ENCODE measurements around the gene ANXA11. TPM values are rescaled to one million over a fixed set of nuclear protein-coding genes. Genes with fewer than 3 reads are reported as not detected.
A peak's percentile ranks its signal among the peaks of the same experiment; 100 is the strongest.

Gene ANXA11
- total RNA-seq, 1 experiment from 2014 or later = 68.1 TPM

DNA sequence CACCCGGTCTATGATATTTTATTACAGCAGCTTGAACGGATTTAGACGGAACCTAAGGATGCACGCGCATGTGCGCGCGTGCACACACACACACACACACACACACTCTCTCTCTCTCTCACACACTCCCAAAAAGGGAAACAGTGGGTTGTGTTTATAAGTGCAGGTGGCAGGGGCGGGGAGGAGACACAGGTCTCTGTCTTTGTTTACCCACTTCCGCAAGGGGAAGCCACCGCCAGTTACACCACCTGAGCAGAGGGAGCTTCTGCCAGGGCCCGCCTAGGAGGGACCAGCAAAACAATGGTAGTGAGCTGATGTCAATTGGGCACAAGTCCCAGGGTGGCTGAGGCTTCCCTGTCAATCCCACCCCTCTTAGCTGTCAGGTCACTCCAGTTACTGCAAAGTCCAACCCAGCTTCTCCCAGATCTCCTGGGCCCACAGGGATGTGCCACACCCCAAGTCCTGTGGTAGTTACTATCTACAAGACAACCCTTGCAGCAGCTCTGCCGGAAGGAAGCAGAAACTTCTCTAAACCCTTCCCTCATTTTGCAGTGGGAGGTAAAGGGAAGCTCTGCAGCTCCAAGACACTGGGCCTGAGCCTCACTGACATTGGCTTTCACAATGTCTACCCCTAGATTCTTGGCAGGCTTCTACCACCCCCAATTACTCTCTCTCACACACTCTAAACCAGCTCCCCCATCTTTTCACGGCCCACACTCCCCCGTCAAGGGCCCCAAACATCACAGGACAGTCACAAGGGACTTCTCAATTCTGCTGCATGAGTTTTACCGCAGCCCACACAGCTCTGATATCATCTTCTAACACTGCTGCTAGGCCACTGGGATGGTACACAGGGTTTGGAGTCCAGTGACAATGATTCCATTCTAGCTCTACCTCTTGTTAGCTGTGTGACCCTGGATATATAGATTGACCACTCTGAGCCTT lies 17.6 kb downstream of the ANXA11 start:
- no CpG with 5 or more reads among the region's 16 CpGs for WGBS (ENCODE audit: extremely low coverage, insufficient read length, low lambda C conversion rate)
- Histone ChIP-seq H3K79me1 (ENCODE audit: insufficient read depth, low read depth, low read length, poor library complexity, severe bottlenecking) (peaks cover 3% of the 10 kb centered on the region), H4K8ac (replicated peaks; ENCODE audit: insufficient read length, low read depth, low read length) (no peak overlapping the region), H3K27me3 (ENCODE audit: insufficient read depth, low read length) (no peaks in the 10 kb centered on the region), H2BK5ac (ENCODE audit: insufficient read length, low read length) (no peak overlapping the region), H3K23ac (ENCODE audit: insufficient read length, low read depth, low read length) (no peak overlapping the region), H4K20me1 (ENCODE audit: control insufficient read depth, insufficient read depth, insufficient read length) (no peaks in the 10 kb centered on the region), H3K4ac (ENCODE audit: low read depth, low read length) (no peak overlapping the region), H3K14ac (ENCODE audit: insufficient read depth, low read length) (no peak overlapping the region), H4K5ac (ENCODE audit: insufficient read length, low read depth, low read length) (no peak overlapping the region), H3K4me1 (ENCODE audit: insufficient read depth, low read length) (0 out of 2 replicates have a peak, but pooled peaks cover 2% of the 10 kb centered on the region), H2BK15ac (ENCODE audit: low read depth, low read length) (no peak overlapping the region), H3K4me2 (ENCODE audit: insufficient read depth, insufficient read length, low read length) (no peak overlapping the region), H3K9ac (ENCODE audit: extremely low read depth, insufficient read length, low read length) (no peak overlapping the region), H2BK120ac (ENCODE audit: low read depth, low read length, poor library complexity, severe bottlenecking) (no peak overlapping the region), H3K23me2 (ENCODE audit: insufficient read length, low read depth, low read length, poor library complexity, severe bottlenecking) (no peaks in the 10 kb centered on the region), H4K91ac (ENCODE audit: insufficient read length, low read depth, low read length) (no peak overlapping the region), H3K9me3 (ENCODE audit: control insufficient read depth, low read depth, low read length) (no peaks in the 10 kb centered on the region), H2AK5ac (ENCODE audit: insufficient read length, low read length) (no peak overlapping the region), H2BK12ac (ENCODE audit: insufficient read length, low read depth, low read length) (no peak overlapping the region), H3K56ac (ENCODE audit: insufficient read length, low read depth, low read length) (no peak overlapping the region), H3K27ac (ENCODE audit: insufficient read length, low read depth, low read length) (no peak overlapping the region), H3T11ph (ENCODE audit: low read length) (no peak overlapping the region), H2BK20ac (ENCODE audit: low read depth, low read length, poor library complexity, severe bottlenecking) (no peak overlapping the region), H2AFZ (ENCODE audit: low read length) (no peak overlapping the region), H3K18ac (ENCODE audit: insufficient read length, low read depth, low read length) (no peak overlapping the region), H3K79me2 (ENCODE audit: insufficient read depth, low read length) (peaks cover 3% of the 10 kb centered on the region; the same call in 1 of the 2 replicates)
- no peaks in the 10 kb centered on the region for H3K27me3 Mint-ChIP-seq (ENCODE audit: low read depth)
- H3K36me3 Mint-ChIP-seq (ENCODE audit: insufficient read depth in 1 of 3, low read depth in 3 of 3) = peaks cover 0 to 2% (median 2%) of the 10 kb centered on the region in 3 experiments; a peak in 3 of 7 replicates
- no peaks in the 10 kb centered on the region for H3K9me3 Mint-ChIP-seq
- TF ChIP-seq CTCF (conservative IDR thresholded peaks at IDR 0.05) = no peak
- peaks cover 9 to 36% of the 10 kb centered on the region in 2 experiments for H3K4me1 Mint-ChIP-seq
- H3K4me3 Mint-ChIP-seq = no peak overlapping the region
- DNase-seq = no peak
- H3K27ac Mint-ChIP-seq = 0 out of 7 replicates have a peak overlapping the region, but pooled peaks of 2 of the 3 experiments have one; percentile 10 to 12

All from H9 (cell line).